Measurements from ENCODE around the gene ADRA2C. TPM values are rescaled to one million over a fixed set of nuclear protein-coding genes. Genes with fewer than 3 reads are reported as not detected.

Gene ADRA2C
- total and polyA plus RNA-seq, 9 of the 15 experiments (the other 6 are each of a cell fraction or from before 2014, with no cell fraction given), result 0.06 to 0.58 (median 0.14) TPM; not detected in 2

- no peak for TF ChIP-seq YY1 (IDR thresholded peaks at IDR 0.05; ENCODE audit: borderline replicate concordance in 1 of 3, control insufficient read depth in 1 of 3, extremely low read depth in 1 of 3, insufficient read depth in 3 of 3, insufficient read length in 1 of 3, insufficient replicate concordance in 2 of 3, low read depth in 1 of 3, low read length in 2 of 3)
These were observed 37.3 kb downstream of the ADRA2C start (continued) for GRCh38 chr4:3803475-3803847.

DNA sequence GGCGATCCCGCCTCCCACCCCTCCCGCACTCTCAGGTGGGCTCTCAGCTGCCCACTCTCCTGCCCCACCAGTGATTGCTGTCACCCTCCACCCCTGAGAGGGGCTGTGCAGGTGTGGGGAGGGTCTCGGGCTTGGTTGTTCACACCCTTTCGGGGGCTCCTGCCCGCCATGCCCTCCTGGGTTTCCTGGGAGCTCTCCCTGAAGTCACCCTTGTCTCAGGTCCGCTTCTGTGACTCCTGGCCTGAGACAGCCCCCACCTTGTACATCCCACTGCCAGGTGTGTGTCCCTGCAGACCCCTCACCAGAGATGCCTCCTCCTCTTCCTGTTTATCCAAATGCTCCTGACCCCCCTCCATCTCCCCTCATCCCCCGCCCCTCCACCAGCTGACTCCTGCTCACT lies 37.8 kb downstream of the ADRA2C start:
- Histone ChIP-seq H3K27ac (ENCODE audit: extremely low read depth, low read depth, low read length) (no peak overlapping the region), H3K36me3 (ENCODE audit: control insufficient read depth, insufficient read depth, low read length) (no peaks in the 10 kb centered on the region), H3K4me3 (no peak overlapping the region), H3K9me1 (ENCODE audit: control insufficient read depth, insufficient read depth, low read length) (no peaks in the 10 kb centered on the region), H3K9ac (ENCODE audit: insufficient read depth in 1 of 2, low read depth in 2 of 2, low read length in 2 of 2) (no peak overlapping the region), H3K4me2 (ENCODE audit: insufficient read depth, low read length) (no peak overlapping the region), H4K20me1 (replicated peaks; ENCODE audit: control insufficient read depth, insufficient read depth, low read length) (no peaks in the 10 kb centered on the region), H3K4me1 (replicated peaks in 1 of 2; ENCODE audit: control insufficient read depth in 2 of 2, insufficient read depth in 2 of 2, low read length in 2 of 2) (peaks cover 0 to 4% of the 10 kb centered on the region in 2 experiments; a peak in 2 of 5 replicates), H2AFZ (ENCODE audit: low read depth, low read length) (no peak overlapping the region), H3K27me3 (ENCODE audit: control insufficient read depth in 2 of 2, insufficient read depth in 2 of 2, low read length in 2 of 2) (peaks cover 4 to 47% of the 10 kb centered on the region in 2 experiments; a peak in 4 of 5 replicates), H3K9me3 (replicated peaks; ENCODE audit: control insufficient read depth, insufficient read depth, low read depth, low read length) (no peaks in the 10 kb centered on the region), H3K79me2 (ENCODE audit: control insufficient read depth, insufficient read depth, low read length) (no peaks in the 10 kb centered on the region)
- no TSS peak for BruUV-seq (replicated peaks)
- DNase-seq (ENCODE audit: extremely low read depth in 1 of 4, low spot score in 3 of 4) (no peak), FAIRE-seq (no peak), ATAC-seq (no peak)
- ChIA-PET CTCF (ENCODE audit: low intra/inter-chr PET ratio) (no interaction called here), POLR2A (no interaction called here)
- in situ Hi-C loops (cut with MboI) (no loop called here), intact Hi-C loops (cut with micrococcal nuclease) (no loop called here)
- WGBS (ENCODE audit: insufficient coverage, low coverage, missing lambda C conversion rate), result 3% methylated on average over 4 of the region's 8 CpGs
- no peak for TF ChIP-seq EGR1 (conservative IDR thresholded peaks at IDR 0.05)
- TF ChIP-seq, protein P1, sequence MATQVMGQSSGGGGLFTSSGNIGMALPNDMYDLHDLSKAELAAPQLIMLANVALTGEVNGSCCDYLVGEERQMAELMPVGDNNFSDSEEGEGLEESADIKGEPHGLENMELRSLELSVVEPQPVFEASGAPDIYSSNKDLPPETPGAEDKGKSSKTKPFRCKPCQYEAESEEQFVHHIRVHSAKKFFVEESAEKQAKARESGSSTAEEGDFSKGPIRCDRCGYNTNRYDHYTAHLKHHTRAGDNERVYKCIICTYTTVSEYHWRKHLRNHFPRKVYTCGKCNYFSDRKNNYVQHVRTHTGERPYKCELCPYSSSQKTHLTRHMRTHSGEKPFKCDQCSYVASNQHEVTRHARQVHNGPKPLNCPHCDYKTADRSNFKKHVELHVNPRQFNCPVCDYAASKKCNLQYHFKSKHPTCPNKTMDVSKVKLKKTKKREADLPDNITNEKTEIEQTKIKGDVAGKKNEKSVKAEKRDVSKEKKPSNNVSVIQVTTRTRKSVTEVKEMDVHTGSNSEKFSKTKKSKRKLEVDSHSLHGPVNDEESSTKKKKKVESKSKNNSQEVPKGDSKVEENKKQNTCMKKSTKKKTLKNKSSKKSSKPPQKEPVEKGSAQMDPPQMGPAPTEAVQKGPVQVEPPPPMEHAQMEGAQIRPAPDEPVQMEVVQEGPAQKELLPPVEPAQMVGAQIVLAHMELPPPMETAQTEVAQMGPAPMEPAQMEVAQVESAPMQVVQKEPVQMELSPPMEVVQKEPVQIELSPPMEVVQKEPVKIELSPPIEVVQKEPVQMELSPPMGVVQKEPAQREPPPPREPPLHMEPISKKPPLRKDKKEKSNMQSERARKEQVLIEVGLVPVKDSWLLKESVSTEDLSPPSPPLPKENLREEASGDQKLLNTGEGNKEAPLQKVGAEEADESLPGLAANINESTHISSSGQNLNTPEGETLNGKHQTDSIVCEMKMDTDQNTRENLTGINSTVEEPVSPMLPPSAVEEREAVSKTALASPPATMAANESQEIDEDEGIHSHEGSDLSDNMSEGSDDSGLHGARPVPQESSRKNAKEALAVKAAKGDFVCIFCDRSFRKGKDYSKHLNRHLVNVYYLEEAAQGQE (IDR thresholded peaks at IDR 0.05; ENCODE audit: borderline replicate concordance), result no peak
- TF ChIP-seq, protein P1 (CRISPR knock-in tag; IDR thresholded peaks at IDR 0.05; ENCODE audit: low read depth), result no peak
- TF ChIP-seq PHF21A (IDR thresholded peaks at IDR 0.05; ENCODE audit: borderline replicate concordance, low read depth), result no peak
- no peak for TF ChIP-seq MXI1 (IDR thresholded peaks at IDR 0.05; ENCODE audit: low read depth, low read length)
- TF ChIP-seq HLTF (IDR thresholded peaks at IDR 0.05), result no peak
- no peak for TF ChIP-seq ZNF316 (IDR thresholded peaks at IDR 0.05)
- no peak for TF ChIP-seq ZKSCAN1 (IDR thresholded peaks at IDR 0.05; ENCODE audit: low read depth, low read length)
- no peak for TF ChIP-seq ZBTB7A (IDR thresholded peaks at IDR 0.05; ENCODE audit: borderline replicate concordance, control insufficient read depth, low read depth, low read length)
- no peak for TF ChIP-seq ILF3 (IDR thresholded peaks at IDR 0.05; ENCODE audit: borderline replicate concordance)
- no peak for TF ChIP-seq ZNF277 (CRISPR knock-in tag; IDR thresholded peaks at IDR 0.05; ENCODE audit: borderline replicate concordance)
- TF ChIP-seq SPI1 (IDR thresholded peaks at IDR 0.05; ENCODE audit: borderline replicate concordance, low read depth, low read length), result no peak

All from K562 (cell line).